ENCODE results near the gene EP400.
A peak's percentile ranks its signal among the peaks of the same experiment; 100 is the strongest.
"Not testable (repeated sequence)": the region's sequence is repeated elsewhere in the genome, so short reads cannot be mapped to it uniquely, and the experiment has no call there.

Gene EP400

DNA sequence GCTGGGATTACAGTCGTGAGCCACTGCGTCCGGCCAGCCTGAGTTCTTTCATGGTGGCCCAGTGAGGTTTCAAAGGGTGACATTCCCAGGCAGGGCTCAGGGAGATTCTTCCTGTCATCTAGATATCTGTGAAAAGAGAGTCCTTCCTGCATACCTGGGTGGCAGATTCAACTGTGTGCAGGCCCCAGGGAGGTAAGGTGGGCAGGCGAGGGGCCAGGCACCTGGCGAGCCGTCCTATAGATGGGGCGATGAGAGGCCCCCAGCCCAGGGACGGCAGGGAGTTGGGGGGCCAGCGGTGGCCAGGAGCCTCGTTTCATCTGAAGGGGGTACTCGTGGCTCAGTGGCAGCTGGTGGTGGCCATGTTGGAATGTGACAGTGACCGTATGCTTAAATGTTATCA lies 7.1 kb upstream of the EP400 start:
- TF ChIP-seq, protein P1, sequence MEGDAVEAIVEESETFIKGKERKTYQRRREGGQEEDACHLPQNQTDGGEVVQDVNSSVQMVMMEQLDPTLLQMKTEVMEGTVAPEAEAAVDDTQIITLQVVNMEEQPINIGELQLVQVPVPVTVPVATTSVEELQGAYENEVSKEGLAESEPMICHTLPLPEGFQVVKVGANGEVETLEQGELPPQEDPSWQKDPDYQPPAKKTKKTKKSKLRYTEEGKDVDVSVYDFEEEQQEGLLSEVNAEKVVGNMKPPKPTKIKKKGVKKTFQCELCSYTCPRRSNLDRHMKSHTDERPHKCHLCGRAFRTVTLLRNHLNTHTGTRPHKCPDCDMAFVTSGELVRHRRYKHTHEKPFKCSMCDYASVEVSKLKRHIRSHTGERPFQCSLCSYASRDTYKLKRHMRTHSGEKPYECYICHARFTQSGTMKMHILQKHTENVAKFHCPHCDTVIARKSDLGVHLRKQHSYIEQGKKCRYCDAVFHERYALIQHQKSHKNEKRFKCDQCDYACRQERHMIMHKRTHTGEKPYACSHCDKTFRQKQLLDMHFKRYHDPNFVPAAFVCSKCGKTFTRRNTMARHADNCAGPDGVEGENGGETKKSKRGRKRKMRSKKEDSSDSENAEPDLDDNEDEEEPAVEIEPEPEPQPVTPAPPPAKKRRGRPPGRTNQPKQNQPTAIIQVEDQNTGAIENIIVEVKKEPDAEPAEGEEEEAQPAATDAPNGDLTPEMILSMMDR (IDR thresholded peaks at IDR 0.05): no peak
- no peak overlapping the region for H3K27ac ChIP-seq
- H3K4me3 ChIP-seq: no peak overlapping the region
- DNase-seq (ENCODE audit: low spot score): no peak

GRCh38 chr12:131943389-131943788 lies 6.4 kb upstream of the EP400 start:
- TF ChIP-seq, protein P1 (IDR thresholded peaks at IDR 0.05): no peak
- DNase-seq (ENCODE audit: low spot score): peak; percentile 54
- Histone ChIP-seq H3K4me3 (no peak overlapping the region), H3K27ac (no peak overlapping the region)

GRCh38 chr12:131943876-131944275 lies 5.9 kb upstream of the EP400 start:
- DNase-seq (ENCODE audit: low spot score): no peak
- H3K4me3 ChIP-seq: no peak overlapping the region
- TF ChIP-seq, protein P1 (IDR thresholded peaks at IDR 0.05): no peak
- H3K27ac ChIP-seq: no peak overlapping the region

- TF ChIP-seq, protein P1 (IDR thresholded peaks at IDR 0.05): no peak
- Histone ChIP-seq H3K4me3 (no peak overlapping the region), H3K27ac (no peak overlapping the region)
- DNase-seq (ENCODE audit: low spot score): no peak
These were observed 5.0 kb upstream of the EP400 start for GRCh38 chr12:131944601-131945251.

DNA sequence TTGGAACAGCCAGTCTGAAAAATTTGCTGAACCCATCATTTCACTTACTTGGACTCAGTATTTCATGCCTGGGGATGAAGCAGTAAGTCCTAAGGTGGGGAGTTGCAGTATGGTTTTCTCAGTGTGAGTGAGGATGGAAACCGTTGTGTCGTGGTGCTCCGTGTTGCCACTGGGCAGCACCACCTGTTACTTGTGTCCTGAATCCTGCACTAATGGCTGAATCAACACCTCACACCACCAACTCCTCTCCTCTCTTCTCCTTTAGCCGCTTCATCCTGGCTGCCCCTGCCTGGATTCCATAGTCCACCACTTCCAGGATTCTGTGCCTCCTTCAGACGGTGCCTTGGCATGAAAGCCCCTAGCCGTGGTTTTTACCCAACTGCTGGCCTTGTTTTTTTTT lies 3.0 kb upstream of the EP400 start:
- H3K27ac ChIP-seq: no peak overlapping the region
- TF ChIP-seq, protein P1 (IDR thresholded peaks at IDR 0.05): no peak
- H3K4me3 ChIP-seq: no peak overlapping the region
- DNase-seq (ENCODE audit: low spot score): no peak

GRCh38 chr12:131947482-131948027 lies 2.2 kb upstream of the EP400 start:
- no peak for DNase-seq (ENCODE audit: low spot score)
- Histone ChIP-seq H3K4me3 (no peak overlapping the region), H3K27ac (peak overlapping the region in 1 of 2 donors; percentile 56)
- TF ChIP-seq, protein P1 (IDR thresholded peaks at IDR 0.05): no peak

DNA sequence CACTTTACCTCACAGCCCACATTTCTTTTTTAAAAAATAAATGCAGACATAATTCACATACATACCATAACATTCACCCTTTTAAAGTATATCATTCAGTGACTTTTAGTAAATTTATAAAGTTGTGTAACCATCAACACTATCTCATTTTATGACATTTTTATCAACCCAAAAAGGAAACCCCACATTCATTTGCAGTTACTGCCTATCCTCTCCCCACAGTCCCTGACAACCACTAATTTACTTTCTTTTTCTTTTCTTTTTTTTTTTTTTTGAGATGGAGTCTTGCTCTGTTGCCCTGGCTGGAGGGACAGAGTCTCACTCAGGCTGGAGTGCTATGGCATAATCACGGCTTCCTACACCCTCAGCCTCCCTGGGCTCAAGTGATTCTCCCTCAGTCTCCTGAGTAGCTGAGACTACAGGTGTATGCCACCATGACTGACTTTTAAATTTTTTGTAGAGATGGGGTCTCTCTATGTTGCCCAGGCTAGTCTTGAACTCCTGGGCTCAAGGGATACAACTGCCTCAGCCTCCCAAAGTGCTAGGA lies 1.5 kb upstream of the EP400 start:
- no peak for DNase-seq (ENCODE audit: low spot score)
- peak overlapping the region; percentile 67 to 90 for H3K27ac ChIP-seq
- H3K4me3 ChIP-seq: no peak overlapping the region
- TF ChIP-seq, protein P1 (IDR thresholded peaks at IDR 0.05): no peak

DNA sequence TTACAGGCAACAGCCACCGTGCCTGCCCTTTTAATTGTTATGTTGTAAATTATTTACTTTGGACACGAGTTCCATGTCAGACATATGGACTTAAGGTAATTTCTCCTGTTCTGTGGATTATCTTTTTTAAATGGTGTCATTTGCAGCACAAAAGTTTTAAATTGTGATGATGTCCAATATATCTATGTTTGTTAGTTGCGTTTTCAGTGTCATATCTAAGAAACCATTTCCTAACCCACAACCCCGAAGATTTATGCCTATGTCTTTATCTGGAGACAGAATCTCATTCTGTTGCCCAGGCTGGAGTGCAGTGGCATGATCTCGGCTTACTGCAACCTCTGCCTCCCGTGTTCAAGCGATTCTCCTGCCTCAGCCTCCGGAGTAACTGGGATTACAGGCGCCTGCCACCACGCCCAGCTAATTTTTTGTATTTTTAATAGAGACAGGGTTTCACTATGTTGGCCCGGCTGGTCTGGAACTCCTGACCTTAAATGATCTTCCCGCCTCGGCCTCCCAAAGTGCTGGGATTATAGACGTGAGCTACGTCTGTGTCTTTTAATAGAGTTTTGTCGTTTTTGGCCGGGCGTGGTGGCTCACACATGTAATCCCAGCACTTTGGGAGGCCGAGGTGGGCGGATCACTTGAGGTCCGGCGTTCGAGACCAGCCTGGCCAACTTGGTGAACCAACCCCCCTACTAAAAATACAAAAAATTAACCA lies 870 bp upstream of the EP400 start:
- Histone ChIP-seq H3K27ac (peak overlapping the region; percentile 67 to 90), H3K4me3 (peak overlapping the region; percentile 100)
- DNase-seq (ENCODE audit: low spot score): not testable (repeated sequence)
